ENCODE results near the gene TRIM47. TPM values are rescaled to one million over a fixed set of nuclear protein-coding genes. Genes with fewer than 3 reads are reported as not detected.

The TRIM47 gene
- total and polyA plus RNA-seq, 2 experiments from 2014 or later, result 2.9 to 4.6 TPM

DNA sequence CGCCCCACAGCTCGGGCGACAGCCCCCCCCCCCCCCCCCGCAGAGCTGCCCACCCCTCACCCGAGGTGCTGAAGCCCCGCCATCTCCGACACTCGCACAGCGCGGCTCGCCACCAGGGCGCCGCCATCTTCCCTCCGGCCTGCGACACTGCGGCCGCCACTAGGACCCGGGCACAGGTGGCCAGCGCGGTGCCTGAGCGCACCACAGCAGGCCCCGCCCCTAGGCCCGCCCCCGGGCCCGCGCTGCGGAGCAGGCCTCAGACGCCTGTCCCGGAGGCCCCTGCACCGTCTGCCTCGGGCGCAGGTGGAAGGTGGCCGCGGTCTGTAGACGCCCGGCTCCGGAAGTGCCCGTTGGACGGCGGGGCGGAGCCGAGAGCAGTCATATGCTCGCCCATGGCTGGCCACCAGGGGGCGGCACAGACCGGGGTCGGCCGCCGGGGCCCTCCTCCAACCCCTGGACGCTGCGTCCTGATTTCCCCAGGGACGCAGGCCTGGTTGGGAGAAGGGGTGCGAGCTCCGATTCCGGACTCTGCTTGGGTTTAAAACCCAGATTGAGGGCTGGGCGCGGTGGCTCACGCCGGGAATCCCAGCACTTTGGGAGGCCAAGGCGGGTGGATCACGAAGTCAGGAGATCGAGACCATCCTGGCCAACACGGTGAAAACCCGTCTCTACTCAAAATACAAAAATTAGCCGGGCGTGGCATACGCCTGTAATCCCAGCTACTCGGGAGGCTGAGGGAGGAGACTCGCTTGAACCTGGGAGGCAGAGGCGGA lies 26.6 kb upstream of the TRIM47 start, which contains the start of gene MRPL38:
Gene MRPL38 (minus strand): TSS at position 136 of the 773 bp plus-strand sequence. CDS start 9 bp downstream, at position 127.
- DNase-seq (ENCODE audit: low read depth in 1 of 2, low spot score in 1 of 2), result peak; percentile 95 to 97
- Histone ChIP-seq H3K4me3 (peak within 1 kb of the TSS; percentile 68), H3K36me3 (peaks cover 15% of the 10 kb centered on the region), H3K27me3 (no peaks in the 10 kb centered on the region), H3K9me3 (ENCODE audit: low read depth) (no peaks in the 10 kb centered on the region), H3K4me1 (ENCODE audit: low read depth) (peaks cover 6% of the 10 kb centered on the region), H3K27ac (peak within 1 kb of the TSS; percentile 88)
- TF ChIP-seq, protein P1, sequence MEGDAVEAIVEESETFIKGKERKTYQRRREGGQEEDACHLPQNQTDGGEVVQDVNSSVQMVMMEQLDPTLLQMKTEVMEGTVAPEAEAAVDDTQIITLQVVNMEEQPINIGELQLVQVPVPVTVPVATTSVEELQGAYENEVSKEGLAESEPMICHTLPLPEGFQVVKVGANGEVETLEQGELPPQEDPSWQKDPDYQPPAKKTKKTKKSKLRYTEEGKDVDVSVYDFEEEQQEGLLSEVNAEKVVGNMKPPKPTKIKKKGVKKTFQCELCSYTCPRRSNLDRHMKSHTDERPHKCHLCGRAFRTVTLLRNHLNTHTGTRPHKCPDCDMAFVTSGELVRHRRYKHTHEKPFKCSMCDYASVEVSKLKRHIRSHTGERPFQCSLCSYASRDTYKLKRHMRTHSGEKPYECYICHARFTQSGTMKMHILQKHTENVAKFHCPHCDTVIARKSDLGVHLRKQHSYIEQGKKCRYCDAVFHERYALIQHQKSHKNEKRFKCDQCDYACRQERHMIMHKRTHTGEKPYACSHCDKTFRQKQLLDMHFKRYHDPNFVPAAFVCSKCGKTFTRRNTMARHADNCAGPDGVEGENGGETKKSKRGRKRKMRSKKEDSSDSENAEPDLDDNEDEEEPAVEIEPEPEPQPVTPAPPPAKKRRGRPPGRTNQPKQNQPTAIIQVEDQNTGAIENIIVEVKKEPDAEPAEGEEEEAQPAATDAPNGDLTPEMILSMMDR (IDR thresholded peaks at IDR 0.05; ENCODE audit: low read depth, low read length), result peak; percentile 83

DNA sequence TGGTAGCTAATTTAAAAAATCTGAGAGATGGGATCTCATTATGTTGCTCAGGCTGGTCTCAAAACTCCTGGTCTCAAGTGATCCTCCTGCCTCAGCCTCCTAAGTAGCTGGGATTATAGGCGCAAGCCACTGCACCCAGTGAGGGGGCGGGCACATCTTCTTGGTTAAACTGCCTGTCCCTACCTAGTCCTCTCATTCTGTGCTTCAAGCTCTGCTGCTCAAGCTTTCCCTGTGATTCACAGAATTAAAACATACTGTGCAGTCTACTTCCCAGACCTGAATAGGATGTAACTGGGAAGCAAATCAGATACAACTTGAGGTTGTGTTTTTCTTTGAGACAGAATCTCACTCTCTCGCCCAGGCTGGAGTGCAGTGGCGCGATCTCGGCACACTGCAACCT lies 24.0 kb upstream of the TRIM47 start:
- no peak for DNase-seq (ENCODE audit: low read depth in 1 of 2, low spot score in 1 of 2)
- Histone ChIP-seq H3K4me1 (ENCODE audit: low read depth) (peaks cover 3% of the 10 kb centered on the region), H3K27me3 (no peaks in the 10 kb centered on the region), H3K4me3 (no peak overlapping the region), H3K27ac (no peak overlapping the region), H3K9me3 (ENCODE audit: low read depth) (no peaks in the 10 kb centered on the region), H3K36me3 (peaks cover 31% of the 10 kb centered on the region)
- TF ChIP-seq, protein P1 (IDR thresholded peaks at IDR 0.05; ENCODE audit: low read depth, low read length), result no peak

DNA sequence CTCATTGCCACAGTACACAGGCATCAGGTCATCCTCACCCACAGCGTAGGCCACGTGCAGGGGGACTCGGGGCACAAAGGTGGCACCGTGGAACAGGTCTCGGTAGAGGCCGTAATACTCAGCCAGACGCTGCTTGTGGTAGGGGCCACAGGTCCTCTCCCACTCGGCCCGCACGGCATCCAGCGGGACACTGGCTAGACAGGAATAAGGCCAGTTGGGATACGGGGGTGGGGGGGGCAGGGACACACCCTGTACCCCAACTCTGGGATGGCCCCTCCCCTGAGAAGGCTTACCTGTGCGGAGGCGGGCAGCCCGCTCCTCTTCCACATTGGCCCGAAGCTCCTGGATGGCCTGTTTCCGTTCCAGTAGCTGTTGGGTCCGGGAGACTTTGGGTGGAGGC lies 23.3 kb upstream of the TRIM47 start:
- no peaks in the 10 kb centered on the region for H3K27me3 ChIP-seq
- H3K27ac ChIP-seq, result no peak overlapping the region
- no peaks in the 10 kb centered on the region for H3K9me3 ChIP-seq (ENCODE audit: low read depth)
- peaks cover 31% of the 10 kb centered on the region for H3K36me3 ChIP-seq
- no peak for DNase-seq (ENCODE audit: low read depth in 1 of 2, low spot score in 1 of 2)
- peaks cover 3% of the 10 kb centered on the region for H3K4me1 ChIP-seq (ENCODE audit: low read depth)
- TF ChIP-seq, protein P1 (IDR thresholded peaks at IDR 0.05; ENCODE audit: low read depth, low read length), result no peak
- H3K4me3 ChIP-seq, result no peak overlapping the region

DNA sequence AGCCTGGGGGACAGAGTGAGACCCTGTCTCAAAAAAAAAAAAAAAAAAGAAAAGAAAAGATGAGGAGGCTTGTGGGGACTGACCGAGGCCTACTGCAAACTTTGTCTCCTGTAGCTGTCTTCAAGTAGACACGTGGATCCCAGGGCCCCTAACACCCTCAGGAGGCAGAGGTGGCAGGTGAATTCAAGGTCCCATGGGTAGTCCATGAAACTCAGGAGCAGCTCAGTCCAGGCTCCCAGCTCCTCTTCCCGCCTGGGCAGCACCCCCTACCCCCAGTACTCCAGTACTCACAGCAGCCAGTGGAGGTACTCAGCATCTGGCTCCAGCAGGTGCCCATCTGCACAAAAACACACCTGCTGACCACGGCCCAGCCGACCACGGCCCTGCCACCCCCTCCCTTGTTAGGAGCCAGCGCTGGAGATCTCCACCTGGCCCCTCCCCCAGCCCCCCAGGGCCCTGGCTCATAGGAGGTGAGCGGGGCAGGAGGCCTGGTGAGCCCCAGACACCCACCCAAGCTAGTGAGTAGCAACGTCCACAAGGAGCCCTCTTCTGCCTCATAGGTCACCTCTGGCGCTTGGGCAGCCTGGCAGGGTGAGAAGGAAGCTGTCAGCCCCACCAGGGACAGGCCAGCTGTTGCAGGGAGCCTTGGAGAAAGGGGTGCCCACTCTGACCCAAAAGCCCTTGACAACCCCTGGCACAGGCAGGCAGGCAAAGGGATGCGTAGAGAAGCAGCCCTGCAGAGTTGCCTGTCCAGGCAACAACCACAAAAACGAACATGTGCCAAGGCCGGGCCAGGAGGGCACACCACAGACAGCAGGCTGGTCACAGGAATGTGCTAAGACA lies 22.5 kb upstream of the TRIM47 start:
- DNase-seq (ENCODE audit: low read depth in 1 of 2, low spot score in 1 of 2), result no peak

DNA sequence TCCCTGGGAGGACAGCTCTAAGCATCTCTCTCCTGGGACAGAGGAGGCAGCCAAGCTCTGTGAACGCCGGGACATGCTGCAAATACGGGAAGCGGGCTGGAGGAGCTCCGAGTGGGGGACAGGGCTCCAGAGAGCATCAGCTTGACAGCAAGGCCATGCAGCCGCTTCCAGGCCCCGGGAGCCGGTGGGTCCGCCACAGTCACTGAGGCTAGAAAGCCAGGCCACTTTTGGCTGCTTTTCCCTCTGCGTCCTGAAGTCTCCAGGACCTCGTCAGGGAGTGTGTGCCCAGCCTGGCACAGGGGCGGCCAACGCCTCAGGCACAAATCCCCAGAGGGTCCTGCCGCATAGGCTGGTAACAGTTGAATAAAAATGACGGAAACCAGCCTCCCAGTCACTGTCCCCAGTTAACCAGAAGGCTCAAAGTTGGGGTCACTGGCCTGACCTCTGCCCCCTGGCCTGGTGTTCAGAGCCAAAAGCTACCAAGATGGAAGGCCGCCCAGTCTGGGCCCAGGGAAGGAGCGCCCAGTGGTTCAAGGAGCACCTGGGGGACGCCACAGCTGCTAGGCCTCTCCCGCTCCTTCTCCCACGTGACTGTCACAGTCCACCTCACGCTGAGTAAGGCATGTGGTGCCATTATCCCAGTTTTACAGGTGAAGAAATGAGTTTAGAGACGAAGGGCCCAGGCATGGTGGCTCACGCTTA lies 21.5 kb upstream of the TRIM47 start:
- peaks cover 11% of the 10 kb centered on the region for H3K4me1 ChIP-seq (ENCODE audit: low read depth)
- no peak overlapping the region for H3K4me3 ChIP-seq
- peaks cover 31% of the 10 kb centered on the region for H3K36me3 ChIP-seq
- no peak overlapping the region for H3K27ac ChIP-seq
- TF ChIP-seq, protein P1 (IDR thresholded peaks at IDR 0.05; ENCODE audit: low read depth, low read length), result no peak
- no peaks in the 10 kb centered on the region for H3K9me3 ChIP-seq (ENCODE audit: low read depth)
- DNase-seq (ENCODE audit: low read depth in 1 of 2, low spot score in 1 of 2), result no peak
- H3K27me3 ChIP-seq, result no peaks in the 10 kb centered on the region

More for the DNA sequence above, 22.5 kb upstream of the TRIM47 start:
- no peaks in the 10 kb centered on the region for H3K9me3 ChIP-seq (ENCODE audit: low read depth)
- peaks cover 31% of the 10 kb centered on the region for H3K36me3 ChIP-seq
- H3K4me3 ChIP-seq, result no peak overlapping the region
- TF ChIP-seq, protein P1 (IDR thresholded peaks at IDR 0.05; ENCODE audit: low read depth, low read length), result no peak
- H3K27me3 ChIP-seq, result no peaks in the 10 kb centered on the region
- no peak overlapping the region for H3K27ac ChIP-seq
- H3K4me1 ChIP-seq (ENCODE audit: low read depth), result peaks cover 3% of the 10 kb centered on the region
